Epithelial cell of esophagus (primary cell): Measurements from ENCODE around the gene TPI1.
A peak's percentile ranks its signal among the peaks of the same experiment; 100 is the strongest.
"Not testable (repeated sequence)": the region's sequence is repeated elsewhere in the genome, so short reads cannot be mapped to it uniquely, and the experiment has no call there.

Experiments
- DNase-seq: peaks from one replicate; pipeline ENCODE4 v3.0.0; 2010; ENCODE audit warnings: low read depth
- H3K4me3 ChIP-seq: 2 replicates; pipeline ENCODE4 v1.5.1; 2011; ENCODE audit warnings: mild to moderate bottlenecking, low read length, control low read depth
- CTCF ChIP-seq: IDR thresholded peaks from 2 replicates; pipeline ENCODE4 v1.5.1; 2011; ENCODE audit warnings: low read depth, mild to moderate bottlenecking, low read length, control low read depth, inconsistent platforms; ENCODE audit not compliant: insufficient read depth; ENCODE audit errors: missing control alignments

TPI1 gene

GRCh38 chr12:6863033-6863432 lies 4.3 kb upstream of the TPI1 start:
- no peak overlapping the region for H3K4me3 ChIP-seq
- no peak for TF ChIP-seq CTCF
- DNase-seq = no peak

- H3K4me3 ChIP-seq = no peak overlapping the region
Observed at GRCh38 chr12:6863586-6864321, 3.6 kb upstream of the TPI1 start.

GRCh38 chr12:6865307-6865706 lies 2.0 kb upstream of the TPI1 start:
- H3K4me3 ChIP-seq, DNase-seq: not testable (repeated sequence)

More at GRCh38 chr12:6863586-6864321, 3.6 kb upstream of the TPI1 start:
- no peak for DNase-seq
- no peak for TF ChIP-seq CTCF

- no peak for TF ChIP-seq CTCF
- no peak for DNase-seq
- no peak overlapping the region for H3K4me3 ChIP-seq
Observed at GRCh38 chr12:6866163-6866919, 990 bp upstream of the TPI1 start.

- peak overlapping the region; percentile 88 for H3K4me3 ChIP-seq
- no peak for TF ChIP-seq CTCF
- no peak for DNase-seq
Observed at GRCh38 chr12:6866920-6867412, 365 bp upstream of the TPI1 start.

GRCh38 chr12:6868211-6869048 lies 1.1 kb downstream of the TPI1 start:
- TF ChIP-seq CTCF = peak; percentile 12
- peak overlapping the region; percentile 88 for H3K4me3 ChIP-seq
- DNase-seq = peak; percentile 18
